Activated CD8-positive, alpha-beta T cell treated with anti-CD3 and anti-CD28 coated beads for 36 hours (primary cell): Measurements from ENCODE around the gene WNT3. TPM values are rescaled to one million over a fixed set of nuclear protein-coding genes. Genes with fewer than 3 reads are reported as not detected.

Source experiments
- ATAC-seq: fragments of 200-7000 bp; cut with Tn5 transposase; one replicate; pipeline ENCODE4 v1.10.0; 2021; ENCODE audit warnings: mild to moderate bottlenecking, moderate library complexity
- CTCF ChIA-PET: fragments of 350-600 bp; sonication (Branson Sonifier 250); formaldehyde crosslinking; loops from one replicate; lab custom pipeline; 2021; ENCODE audit warnings: antibody characterized with exemption; lab: Charles Lee
- POLR2A ChIA-PET: fragments of 350-600 bp; sonication (Branson Sonifier 250); formaldehyde crosslinking; loops from one replicate; lab custom pipeline; 2021; ENCODE audit warnings: antibody characterized with exemption; lab: Charles Lee
- DNase-seq: peaks from one replicate; pipeline ENCODE4 v3.0.0-alpha.2; 2020
- H3K27ac Mint-ChIP-seq: one replicate; pipeline ENCODE4 v1.8.0; 2021; ENCODE audit warnings: mild to moderate bottlenecking, mixed read lengths
- H3K27me3 Mint-ChIP-seq: one replicate; pipeline ENCODE4 v1.8.0; 2021; ENCODE audit warnings: mixed read lengths
- H3K36me3 Mint-ChIP-seq: one replicate; pipeline ENCODE4 v1.8.0; 2021; ENCODE audit warnings: low read depth, mixed read lengths
- H3K4me1 Mint-ChIP-seq: one replicate; pipeline ENCODE4 v1.8.0; 2021; ENCODE audit warnings: low read depth, mixed read lengths
- H3K4me3 Mint-ChIP-seq: one replicate; pipeline ENCODE4 v1.8.0; 2021; ENCODE audit warnings: mild to moderate bottlenecking, moderate library complexity, mixed read lengths
- H3K9me3 Mint-ChIP-seq: one replicate; pipeline ENCODE4 v1.8.0; 2021; ENCODE audit warnings: mixed read lengths
- intact Hi-C: fragments of 100-400 bp; cut with micrococcal nuclease; formaldehyde crosslinking; loops from one replicate; pipeline ENCODE4 v1.10.0; 2022
- total RNA-seq, 2 experiments: library from RNA; stranded (reverse); gene quantifications; one replicate each; pipeline ENCODE4 v1.2.3, GENCODE V29; 2021
- TF ChIP-seq, protein P1 (sequence below): fragments of 200-600 bp; IDR thresholded peaks from one replicate; pipeline ENCODE4 v1.8.0; 2022; ENCODE audit warnings: antibody characterized with exemption, mild to moderate bottlenecking

The WNT3 gene
- total RNA-seq, 2 experiments from 2014 or later, result 0.09 TPM; not detected in 1

DNA sequence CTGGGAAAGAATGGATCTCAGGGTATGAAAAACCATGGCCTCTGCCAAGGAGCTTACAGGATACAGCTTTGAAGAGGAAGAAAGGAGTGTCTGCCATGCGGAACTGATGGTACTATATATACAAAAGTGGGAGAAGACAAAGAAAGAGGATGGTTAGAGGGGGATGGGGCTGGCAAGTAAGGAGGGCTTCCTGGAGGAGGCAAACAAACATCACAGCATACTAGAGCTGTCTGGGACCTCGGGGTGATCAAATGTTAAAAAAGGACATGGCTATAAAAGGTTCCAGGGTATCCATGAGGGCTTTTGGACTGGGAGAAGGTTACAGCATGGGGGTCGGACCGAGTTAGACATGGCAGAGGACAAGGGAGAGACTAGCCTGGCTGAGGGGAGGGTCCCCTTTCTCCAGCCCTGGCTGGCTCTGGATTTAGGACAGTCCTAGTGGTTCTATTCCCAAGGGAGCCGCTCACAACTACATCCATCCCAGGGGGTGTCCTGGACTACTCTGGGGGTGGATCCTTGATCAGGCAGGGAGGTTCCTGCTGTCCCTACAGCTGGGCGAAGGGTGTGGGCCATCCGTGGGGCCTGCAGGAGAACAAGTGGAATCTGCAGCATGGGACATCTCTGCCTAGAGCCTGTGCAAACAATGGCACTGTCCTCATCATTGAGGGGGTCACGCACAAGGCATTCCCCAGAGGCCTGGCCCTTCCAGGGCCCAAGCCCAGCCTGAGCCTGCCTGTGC, 45.1 kb upstream of the WNT3 start:
- DNase-seq, result no peak
- no peak for ATAC-seq
- CTCF ChIA-PET, result no interaction called here
- peaks cover 15% of the 10 kb centered on the region for H3K27me3 Mint-ChIP-seq
- POLR2A ChIA-PET, result no interaction called here
- no peaks in the 10 kb centered on the region for H3K36me3 Mint-ChIP-seq
- TF ChIP-seq, protein P1, sequence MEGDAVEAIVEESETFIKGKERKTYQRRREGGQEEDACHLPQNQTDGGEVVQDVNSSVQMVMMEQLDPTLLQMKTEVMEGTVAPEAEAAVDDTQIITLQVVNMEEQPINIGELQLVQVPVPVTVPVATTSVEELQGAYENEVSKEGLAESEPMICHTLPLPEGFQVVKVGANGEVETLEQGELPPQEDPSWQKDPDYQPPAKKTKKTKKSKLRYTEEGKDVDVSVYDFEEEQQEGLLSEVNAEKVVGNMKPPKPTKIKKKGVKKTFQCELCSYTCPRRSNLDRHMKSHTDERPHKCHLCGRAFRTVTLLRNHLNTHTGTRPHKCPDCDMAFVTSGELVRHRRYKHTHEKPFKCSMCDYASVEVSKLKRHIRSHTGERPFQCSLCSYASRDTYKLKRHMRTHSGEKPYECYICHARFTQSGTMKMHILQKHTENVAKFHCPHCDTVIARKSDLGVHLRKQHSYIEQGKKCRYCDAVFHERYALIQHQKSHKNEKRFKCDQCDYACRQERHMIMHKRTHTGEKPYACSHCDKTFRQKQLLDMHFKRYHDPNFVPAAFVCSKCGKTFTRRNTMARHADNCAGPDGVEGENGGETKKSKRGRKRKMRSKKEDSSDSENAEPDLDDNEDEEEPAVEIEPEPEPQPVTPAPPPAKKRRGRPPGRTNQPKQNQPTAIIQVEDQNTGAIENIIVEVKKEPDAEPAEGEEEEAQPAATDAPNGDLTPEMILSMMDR, result no peak
- no peak overlapping the region for H3K4me3 Mint-ChIP-seq
- H3K27ac Mint-ChIP-seq, result no peak overlapping the region
- H3K4me1 Mint-ChIP-seq, result no peaks in the 10 kb centered on the region
- intact Hi-C loops, result no loop called here
- H3K9me3 Mint-ChIP-seq, result no peaks in the 10 kb centered on the region

DNA sequence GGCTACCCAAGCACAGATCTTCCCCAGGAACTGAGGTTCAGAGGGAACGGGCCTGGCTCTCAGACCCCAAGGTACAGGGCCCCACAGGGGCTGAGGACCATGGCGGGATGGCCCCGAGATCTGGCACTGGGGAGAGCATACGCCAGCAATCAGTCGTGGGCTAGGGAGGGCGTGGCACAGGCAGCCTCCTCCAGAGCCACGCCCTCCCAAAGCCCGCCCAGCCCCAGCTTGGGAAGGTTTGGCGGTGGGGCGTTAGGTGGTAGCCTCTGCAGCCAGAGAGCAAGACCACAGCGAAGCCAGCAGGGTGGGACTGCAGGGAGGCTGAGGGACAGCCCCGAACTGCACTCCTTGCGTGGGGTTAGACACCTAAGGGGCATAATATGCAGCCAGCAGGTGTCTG, 44.5 kb upstream of the WNT3 start:
- H3K36me3 Mint-ChIP-seq, result no peaks in the 10 kb centered on the region
- intact Hi-C loops, result no loop called here
- DNase-seq (no peak), ATAC-seq (no peak)
- peaks cover 15% of the 10 kb centered on the region for H3K27me3 Mint-ChIP-seq
- H3K27ac Mint-ChIP-seq, result no peak overlapping the region
- ChIA-PET CTCF (no interaction called here), POLR2A (no interaction called here)
- no peaks in the 10 kb centered on the region for H3K4me1 Mint-ChIP-seq
- no peaks in the 10 kb centered on the region for H3K9me3 Mint-ChIP-seq
- no peak overlapping the region for H3K4me3 Mint-ChIP-seq
- TF ChIP-seq, protein P1, result no peak

DNA sequence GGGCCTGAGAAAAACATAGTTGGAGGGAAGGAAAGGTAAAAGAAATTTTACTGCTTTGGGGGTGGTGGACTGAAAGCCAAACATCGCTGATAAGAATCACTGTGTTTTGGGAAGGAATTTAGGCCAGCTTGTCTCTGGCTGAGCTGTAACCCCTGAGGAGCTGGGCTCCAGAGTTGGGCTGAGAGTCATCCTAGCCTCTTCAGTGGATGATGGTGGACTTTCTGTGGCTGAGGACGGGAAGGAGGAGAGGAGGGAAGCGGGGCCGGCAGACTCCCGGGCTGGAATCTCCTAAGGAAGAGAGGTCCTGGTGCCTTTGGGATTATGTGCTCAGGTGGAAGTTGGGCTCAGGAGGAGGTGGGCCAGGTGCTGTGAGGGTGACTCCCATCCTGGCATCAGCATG, 41.5 kb upstream of the WNT3 start:
- TF ChIP-seq, protein P1, result no peak
- CTCF ChIA-PET, result interaction anchor here (3.1 kb wide), 1 partner anchor 18 kb away, joined by 12 read pairs; no protein-coding TSS in a partner anchor
- no peaks in the 10 kb centered on the region for H3K4me1 Mint-ChIP-seq
- ATAC-seq (no peak), DNase-seq (no peak)
- intact Hi-C loops, result no loop called here
- H3K4me3 Mint-ChIP-seq, result no peak overlapping the region
- no peak overlapping the region for H3K27ac Mint-ChIP-seq
- POLR2A ChIA-PET, result interaction anchor here (1.1 kb wide), 1 partner anchor 19 kb away, joined by 3 read pairs; no protein-coding TSS in a partner anchor
- H3K36me3 Mint-ChIP-seq, result no peaks in the 10 kb centered on the region
- H3K27me3 Mint-ChIP-seq, result peaks cover 20% of the 10 kb centered on the region
- H3K9me3 Mint-ChIP-seq, result no peaks in the 10 kb centered on the region

DNA sequence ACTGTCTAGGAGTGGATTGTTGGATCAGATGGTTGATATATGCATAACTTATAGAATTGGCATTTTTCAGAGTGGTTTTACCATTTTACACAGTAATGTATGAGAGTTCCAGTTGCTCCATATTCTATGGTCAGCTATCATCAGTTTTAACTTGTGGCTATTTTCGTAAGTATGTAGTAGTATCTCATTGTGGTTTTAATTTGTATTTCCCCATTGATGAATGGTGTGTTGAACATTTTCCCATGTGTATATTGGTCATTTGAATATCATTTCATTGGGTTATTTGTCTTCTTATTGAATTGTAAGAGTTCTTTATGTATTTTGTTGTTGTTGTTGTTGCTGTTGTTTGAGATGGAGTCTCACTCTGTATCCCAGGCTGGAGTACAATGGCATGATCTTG, 39.1 kb upstream of the WNT3 start:
- H3K4me1 Mint-ChIP-seq, result no peaks in the 10 kb centered on the region
- ChIA-PET POLR2A (no interaction called here), CTCF (interaction anchor here (3.1 kb wide), 1 partner anchor 16 kb away, joined by 12 read pairs; no protein-coding TSS in a partner anchor)
- TF ChIP-seq, protein P1, result no peak
- no peak overlapping the region for H3K4me3 Mint-ChIP-seq
- no peak overlapping the region for H3K27ac Mint-ChIP-seq
- intact Hi-C loops, result no loop called here
- DNase-seq (no peak), ATAC-seq (no peak)
- H3K36me3 Mint-ChIP-seq, result no peaks in the 10 kb centered on the region
- peaks cover 31% of the 10 kb centered on the region for H3K27me3 Mint-ChIP-seq
- no peaks in the 10 kb centered on the region for H3K9me3 Mint-ChIP-seq

DNA sequence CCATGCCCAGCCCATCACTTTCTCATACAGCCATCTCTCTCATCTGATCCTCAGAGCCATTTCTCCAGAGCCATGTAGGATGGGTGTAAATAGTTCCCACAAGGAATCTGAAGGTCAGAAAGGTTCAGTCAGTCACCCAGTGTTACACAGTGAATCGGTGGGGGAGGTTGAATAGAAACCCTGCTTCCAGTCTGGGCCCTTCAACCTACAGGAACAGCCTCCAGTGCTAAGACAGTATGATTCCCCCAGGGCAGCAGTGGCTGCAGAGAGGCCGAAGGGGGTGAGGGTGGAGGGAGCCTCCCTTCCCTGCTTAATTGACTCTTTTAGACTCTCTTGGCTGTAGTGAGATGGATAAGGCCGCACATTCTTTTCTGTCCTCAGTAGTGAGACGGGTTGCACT, 36.5 kb upstream of the WNT3 start:
- CTCF ChIA-PET, result no interaction called here
- no peak for DNase-seq

More for the DNA sequence above, 36.5 kb upstream of the WNT3 start:
- H3K27me3 Mint-ChIP-seq, result peaks cover 47% of the 10 kb centered on the region
- peaks cover 6% of the 10 kb centered on the region for H3K4me1 Mint-ChIP-seq
- intact Hi-C loops, result no loop called here
- no peaks in the 10 kb centered on the region for H3K36me3 Mint-ChIP-seq
- no peak overlapping the region for H3K4me3 Mint-ChIP-seq
- no peak overlapping the region for H3K27ac Mint-ChIP-seq
- TF ChIP-seq, protein P1, result no peak
- H3K9me3 Mint-ChIP-seq, result no peaks in the 10 kb centered on the region
- POLR2A ChIA-PET, result no interaction called here
- ATAC-seq, result no peak
